ENCODE data around the gene PLPPR3.

Gene PLPPR3

DNA sequence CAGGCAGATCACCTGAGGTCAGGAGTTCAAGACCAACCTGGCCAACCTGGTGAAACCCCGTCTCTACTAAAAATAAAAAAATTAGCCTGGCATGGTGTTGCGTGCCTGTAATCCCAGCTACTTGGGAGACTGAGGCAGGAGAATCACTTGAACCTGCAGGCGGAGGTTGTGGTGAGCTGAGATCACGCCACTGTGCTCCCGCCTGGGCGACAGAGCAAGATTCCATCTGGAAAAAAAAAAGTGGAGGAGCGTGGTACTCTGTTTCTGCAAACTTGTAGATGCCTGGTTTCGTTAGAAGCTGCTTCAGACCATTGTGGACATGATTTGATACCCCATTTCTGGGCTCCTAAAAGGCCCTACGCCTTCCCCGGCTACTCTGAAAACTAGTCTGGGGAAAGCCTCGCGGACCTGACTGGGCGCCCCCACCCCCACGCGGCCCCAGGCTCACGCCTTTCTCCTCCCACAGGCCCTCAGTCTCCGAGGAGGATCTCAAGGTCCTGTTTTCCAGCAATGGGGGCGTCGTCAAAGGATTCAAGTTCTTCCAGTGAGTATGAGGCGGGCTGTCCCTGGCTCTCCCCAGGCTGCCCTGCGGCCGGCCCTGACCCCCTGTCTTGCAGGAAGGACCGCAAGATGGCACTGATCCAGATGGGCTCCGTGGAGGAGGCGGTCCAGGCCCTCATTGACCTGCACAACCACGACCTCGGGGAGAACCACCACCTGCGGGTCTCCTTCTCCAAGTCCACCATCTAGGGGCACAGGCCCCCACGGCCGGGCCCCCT lies 11.5 kb downstream of the PLPPR3 start:
- no peak for DNase-seq

DNA sequence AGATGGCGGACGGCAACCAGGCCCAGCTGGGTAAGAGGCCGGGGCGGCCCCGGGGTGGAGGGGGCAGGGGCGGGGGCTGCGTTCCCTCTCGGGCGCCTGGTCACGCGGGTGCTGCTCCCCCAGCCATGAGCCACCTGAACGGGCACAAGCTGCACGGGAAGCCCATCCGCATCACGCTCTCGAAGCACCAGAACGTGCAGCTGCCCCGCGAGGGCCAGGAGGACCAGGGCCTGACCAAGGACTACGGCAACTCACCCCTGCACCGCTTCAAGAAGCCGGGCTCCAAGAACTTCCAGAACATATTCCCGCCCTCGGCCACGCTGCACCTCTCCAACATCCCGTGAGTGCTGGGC lies 13.4 kb downstream of the PLPPR3 start:
- no peak for DNase-seq

DNA sequence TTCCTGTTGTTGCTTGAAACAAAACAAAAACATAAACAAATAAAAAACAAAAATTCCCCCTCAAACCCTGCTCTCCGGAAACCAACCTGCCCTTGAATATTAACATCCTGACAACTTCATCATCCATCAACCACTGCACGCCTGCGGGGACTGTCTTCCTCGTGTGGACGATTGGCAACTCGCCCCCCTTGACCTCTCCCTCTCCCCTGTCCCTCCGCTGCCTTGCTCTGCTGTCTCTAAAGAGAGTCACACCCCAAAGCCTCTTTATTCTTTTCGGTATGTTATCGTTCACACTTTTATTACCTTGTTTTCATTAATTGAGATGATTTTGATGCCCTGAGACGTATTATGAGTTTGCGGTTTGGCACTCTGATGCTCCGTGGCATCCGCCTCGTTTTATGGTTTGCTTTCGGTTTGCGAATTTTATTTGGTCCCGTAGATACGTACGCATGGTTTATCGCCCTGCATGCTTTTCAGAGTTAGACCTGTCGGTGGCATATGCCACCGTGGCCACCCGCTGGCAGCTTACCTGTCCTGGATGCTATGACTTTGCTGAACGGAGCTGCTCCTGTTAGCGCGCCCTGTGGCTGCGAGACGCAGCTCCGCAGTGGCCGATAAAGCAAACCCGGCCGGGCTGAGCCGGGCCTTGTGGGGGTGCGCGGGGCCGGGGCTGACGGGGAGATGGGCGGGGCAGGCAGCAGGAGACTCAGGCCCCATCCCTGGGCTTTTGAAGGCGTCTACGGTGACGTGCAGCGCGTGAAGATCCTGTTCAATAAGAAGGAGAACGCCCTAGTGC lies 13.9 kb downstream of the PLPPR3 start:
- no peak for DNase-seq

DNA sequence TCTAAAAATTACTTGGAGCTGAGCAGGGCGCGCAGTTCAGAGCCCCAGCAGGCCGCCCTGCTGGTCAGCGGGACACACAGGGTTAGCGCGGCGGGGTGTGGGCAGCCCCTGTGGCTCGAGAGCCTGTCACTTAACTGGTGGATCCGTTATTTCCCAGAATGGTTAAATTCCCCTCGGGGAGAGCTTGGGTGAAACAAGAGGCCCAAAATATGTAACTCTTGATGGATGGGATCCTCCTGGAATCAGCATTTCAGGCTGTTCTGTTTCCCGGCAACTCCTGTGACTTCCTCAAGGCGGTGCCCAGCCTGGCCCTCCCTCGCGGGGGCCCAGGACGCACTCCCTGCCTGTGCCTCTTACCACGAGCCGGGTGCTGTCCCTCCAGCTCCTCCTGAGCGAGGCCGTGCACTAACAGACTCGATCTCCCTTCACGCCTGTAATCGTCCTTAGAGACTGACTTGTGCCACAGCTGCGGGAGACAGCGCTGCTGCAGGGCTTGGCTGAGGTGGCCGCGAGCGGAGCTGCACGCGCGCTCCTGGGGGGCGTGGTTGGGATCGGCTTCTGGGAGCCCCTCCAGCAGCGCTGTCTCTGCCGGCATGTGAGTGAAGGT lies 14.8 kb downstream of the PLPPR3 start:
- DNase-seq, result no peak

DNA sequence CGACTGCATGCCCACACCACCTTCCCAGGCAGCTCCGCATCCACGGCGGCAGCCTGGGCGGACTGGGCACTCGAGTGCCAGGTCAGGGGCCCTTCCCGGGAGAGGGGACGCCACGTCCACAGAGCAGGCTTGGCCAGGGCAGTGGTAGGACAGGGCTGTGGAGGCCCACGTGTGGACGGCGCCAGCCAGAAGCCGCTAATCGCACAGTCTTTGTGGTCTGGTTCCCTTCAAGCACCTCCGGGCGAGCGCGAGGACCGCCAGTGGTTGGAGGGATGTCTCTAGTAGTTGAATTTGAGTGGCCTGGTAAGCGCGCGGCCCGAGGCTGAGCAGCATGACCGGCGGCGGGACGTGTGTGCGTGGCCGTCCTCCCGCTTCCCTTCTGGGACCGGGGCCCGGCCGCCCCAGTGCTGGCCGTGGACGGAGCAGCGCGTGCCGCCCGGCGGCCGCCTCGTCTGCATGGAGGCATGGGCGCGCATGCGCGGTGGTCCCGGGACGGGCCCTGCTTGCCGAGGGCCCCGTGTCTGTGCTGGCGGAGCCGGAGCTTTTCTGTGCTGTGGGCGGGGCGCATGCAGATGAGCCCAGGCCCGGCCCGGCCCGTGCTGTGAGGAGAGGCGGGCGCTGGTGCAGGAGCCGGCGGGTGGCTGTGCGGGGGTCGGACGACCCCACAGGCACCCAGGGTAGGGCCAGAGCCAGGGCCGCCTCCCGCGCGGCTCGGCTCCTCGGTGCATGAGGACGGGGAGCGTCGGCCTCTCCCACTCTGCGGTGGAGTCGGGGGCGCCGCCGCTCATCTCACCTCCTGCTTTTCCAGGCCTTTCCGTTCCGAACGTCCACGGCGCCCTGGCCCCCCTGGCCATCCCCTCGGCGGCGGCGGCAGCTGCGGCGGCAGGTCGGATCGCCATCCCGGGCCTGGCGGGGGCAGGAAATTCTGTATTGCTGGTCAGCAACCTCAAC lies 15.9 kb downstream of the PLPPR3 start:
- no peak for DNase-seq

DNA sequence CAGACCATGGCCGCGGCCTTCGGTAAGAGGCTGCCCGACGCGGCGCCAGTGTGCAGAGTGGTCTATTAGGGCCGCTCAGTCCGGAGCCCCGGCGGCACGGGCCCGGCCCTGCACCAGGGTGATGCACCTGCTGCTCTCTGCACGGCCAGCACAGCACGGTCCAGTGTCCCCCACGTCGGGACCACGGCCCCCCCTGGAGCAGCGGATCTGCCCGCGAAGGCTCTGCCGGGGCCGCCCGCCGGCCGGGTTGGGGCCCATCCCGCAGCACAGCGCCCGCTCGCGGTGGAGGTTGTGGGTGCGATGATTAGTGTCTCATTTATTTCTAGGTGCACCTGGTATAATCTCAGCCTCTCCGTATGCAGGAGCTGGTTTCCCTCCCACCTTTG lies 16.6 kb downstream of the PLPPR3 start:
- no peak for DNase-seq

DNA sequence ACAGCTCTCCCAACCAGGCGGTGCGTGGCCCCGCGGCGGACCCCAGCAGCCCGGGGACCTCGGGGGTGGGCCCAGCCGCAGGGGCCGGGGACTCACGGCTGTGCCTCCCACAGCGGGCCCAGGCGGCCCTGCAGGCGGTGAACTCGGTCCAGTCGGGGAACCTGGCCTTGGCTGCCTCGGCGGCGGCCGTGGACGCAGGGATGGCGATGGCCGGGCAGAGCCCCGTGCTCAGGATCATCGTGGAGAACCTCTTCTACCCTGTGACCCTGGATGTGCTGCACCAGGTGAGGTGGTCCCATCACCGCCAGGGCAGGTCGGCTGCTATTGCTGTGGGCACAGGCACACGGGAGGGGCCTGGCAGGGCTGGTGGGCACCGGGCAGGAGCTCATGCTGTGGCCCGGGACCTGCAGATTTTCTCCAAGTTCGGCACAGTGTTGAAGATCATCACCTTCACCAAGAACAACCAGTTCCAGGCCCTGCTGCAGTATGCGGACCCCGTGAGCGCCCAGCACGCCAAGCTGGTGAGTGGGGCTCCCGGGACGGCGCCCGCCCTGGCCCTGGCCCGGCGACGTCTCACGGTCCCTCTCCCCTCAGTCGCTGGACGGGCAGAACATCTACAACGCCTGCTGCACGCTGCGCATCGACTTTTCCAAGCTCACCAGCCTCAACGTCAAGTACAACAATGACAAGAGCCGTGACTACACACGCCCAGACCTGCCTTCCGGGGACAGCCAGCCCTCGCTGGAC lies 17.2 kb downstream of the PLPPR3 start:
- no peak for DNase-seq

DNA sequence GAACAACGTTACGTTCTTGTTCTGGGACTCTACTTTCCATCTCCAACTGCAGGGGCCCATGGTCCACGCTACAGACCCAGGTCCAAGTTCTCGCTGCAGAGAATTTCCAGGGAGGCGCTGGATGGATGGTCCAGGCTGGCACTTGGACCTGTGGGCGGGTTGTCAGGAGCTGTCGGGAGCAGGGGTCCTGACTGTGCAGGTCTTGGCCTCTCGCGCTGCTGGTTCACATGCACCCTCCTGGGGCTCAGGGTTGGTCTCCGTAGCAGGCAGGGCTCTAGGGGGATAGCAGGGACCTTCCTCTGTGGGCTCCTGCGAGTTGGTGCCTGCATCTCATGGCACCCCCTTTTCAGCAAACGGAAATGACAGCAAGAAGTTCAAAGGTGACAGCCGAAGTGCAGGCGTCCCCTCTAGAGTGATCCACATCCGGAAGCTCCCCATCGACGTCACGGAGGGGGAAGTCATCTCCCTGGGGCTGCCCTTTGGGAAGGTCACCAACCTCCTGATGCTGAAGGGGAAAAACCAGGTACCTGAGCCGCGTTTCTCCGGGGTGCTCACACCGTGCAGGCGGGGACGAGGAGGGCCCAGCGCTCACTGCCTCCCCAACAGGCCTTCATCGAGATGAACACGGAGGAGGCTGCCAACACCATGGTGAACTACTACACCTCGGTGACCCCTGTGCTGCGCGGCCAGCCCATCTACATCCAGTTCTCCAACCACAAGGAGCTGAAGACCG lies 17.9 kb downstream of the PLPPR3 start:
- DNase-seq, result no peak

DNA sequence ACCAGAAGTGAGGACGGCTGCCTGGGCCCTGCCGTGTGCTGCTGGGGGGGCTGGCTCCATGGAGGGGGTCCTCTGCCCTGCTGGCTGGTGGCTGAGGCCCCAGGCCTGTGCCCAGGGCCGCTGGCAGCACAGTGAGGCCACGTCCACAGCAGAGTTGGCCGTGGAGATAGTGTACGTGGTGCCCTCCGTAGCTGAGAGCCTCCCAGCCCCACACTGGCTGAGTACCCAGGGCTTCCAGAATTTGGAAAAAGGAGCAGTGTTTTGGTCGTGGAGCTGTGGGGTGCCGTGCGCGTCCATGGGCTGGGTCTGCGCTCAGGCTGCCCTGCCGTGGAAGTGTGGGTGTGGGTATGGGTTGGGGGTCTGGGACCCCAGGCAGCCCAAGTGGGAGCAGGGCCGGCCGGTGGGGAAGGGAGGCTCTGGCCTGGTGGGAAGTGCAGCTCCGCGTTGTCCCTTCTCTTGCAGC lies 18.6 kb downstream of the PLPPR3 start:
- no peak for DNase-seq

DNA sequence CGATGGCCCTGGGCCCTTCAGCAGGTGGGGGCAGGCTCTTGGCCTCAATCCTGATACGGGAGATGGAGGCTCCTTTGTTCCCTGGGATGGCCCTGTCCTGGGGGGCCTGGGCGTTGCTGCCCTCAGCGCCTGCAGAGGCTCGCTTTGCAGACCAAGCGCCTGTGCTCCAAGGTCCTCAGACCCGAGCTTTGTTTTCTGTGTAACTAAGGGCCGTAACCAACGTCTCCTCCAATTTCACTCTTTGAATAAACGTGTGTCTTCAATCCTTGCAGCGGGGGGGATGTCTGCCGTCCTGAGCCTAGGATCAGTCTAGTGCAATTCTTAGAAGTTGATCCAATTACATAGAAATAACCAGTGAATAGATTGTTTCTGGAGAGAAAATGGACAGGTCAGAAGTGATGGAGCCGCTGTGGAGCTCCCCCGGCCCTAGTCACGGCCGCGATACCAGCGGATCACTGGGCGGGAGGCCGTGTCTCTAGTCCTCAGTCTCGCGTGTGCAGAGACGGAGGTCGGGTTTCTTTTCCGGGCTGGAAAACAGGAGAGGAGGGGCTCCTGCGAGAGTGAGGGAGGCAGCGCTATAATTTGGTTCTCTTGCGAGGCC lies 19.2 kb downstream of the PLPPR3 start:
- peak; percentile 61 for DNase-seq

DNA sequence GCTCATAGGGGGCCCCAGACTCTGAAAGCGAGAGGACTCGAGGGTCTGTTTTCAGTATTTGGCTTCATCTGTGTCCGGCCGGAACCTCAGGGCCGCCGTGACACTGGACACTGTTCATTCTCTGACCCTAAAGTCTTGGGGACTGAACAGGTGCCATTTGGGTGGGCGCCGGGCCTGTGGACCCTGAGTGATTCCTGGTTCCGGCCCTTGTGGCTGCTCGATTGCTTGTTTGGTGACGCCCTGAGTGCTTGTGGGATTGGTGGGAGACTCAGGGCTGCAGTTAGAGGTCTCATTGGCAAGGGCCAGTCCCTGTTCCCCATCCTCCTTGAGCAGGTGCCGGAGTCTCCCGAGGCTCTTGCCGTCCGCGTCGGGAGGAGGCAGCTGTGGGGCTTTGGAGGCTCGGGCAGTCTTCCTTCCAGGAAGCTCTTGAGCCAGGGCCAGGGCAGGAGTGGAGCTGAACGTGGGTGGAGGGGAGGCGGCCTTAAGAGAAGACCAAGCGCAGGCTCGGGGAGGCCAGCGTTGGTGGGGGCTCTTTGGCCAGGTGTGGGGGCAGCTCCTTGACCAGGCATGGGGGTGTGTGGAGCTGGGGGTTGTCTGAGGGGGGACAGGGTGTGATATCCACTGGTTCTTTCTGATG lies 19.8 kb downstream of the PLPPR3 start:
- DNase-seq, result no peak

DNA sequence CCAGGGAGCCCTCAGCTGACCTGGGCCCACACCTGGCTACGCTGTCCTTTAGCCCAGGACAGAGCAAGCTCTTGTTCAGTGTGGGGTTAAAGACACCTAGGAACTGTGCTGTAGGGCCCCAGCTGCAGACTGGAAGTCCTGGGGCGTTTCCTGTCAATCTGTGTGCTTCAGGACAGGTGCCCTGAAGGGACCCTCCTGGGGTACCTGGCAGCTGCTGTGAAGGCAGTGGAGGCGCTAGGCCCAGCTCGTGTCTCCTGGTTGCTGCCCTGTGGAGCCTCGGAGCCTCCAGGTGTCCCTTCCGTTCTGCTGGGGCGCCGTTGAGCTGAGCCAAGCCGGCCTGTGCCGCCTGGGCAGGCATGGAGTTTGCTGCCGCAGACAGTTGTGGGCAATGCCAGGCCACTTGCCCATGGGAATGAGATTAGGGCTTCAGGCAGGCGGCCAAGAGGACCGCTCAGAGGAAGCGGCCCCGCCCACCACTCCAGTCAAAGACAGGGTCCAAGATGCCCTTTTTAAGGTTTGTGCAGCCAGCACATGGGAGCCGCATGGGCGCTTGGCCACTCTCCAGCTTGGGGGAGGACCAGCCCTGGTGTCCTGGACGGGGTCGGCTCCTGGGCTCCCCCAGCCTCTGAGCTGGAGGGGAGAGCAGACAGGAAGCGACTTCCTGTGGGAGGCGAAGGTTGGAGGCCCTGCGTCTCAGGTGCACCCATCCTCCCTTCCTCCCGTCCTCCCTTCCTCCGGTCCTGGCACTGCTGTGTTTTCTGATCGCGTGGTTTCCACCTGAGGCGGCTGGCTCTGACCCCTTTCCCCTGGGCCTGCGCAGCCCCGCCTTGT lies 20.5 kb downstream of the PLPPR3 start:
- DNase-seq, result peak; percentile 53

DNA sequence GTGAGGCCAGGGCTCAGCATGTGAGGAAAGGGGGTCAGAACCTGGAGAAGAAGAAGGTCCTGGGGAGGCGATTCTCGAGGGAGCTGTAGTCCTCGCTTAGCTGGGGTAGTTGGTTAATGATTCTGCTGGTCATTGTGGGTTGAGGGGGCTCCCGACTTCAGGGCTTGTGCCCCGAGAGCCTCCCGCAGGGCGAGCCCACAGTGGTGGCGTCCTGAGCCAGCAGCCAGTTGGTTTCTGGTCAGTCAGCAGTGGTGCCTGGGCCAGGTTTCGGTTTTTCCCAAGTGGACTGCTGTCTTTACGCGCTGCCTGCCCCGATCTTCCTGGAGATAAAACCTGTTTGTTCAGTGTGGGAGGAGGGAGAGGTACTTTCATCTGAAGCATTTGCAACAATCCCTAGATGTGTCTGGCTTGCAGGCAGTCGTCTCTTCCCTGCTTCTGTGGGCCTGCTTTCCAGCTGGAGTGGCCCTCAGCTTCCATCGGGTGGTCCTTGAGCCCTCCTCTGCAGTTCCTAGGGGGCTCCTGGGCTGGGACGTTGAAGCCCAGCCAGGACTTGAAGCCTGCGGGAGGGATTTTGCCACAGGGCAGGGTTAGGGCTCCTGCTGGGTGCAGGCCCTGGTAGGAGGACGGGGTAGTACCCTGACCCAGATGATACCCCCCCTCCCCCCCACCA lies 21.3 kb downstream of the PLPPR3 start:
- DNase-seq, result no peak

DNA sequence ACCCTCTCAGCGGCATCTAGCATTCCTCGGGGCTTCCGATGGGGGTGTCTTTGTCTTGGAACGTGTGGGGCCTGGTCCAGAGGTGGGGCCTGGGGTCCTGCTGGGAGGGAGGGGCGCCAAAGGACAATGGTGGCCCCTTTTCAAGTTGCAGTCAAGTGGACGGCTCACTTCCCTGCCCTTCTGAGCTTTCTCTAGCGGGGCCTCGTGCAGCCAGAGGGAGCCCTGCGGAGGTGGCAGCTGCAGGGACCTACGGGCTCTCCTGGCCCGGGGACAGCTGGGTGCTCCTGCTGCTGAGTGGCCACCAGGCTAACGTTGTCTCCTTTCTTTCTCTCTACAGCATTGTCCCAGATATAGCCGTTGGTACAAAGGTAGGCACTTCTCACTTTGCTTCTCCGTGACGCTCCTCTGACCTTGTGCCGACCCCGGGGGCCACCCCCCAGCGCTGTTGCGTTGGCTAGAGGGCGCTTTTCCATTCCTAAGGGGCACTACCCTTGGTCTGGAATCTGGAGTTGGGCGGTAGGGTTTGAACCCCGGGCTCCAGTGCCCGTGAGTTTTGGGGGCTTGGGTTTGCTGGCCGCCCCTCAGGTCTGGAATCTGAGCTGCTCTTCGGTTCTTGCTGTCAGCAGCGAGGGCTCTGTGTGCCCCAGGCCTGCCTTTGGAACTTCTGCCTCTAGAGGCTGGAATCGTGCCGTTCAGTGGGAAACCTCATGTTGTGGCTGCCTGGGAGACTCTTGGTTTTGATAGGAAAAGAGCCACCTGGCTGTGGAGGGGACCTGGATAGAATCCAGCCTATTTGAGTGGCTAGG lies 22.5 kb downstream of the PLPPR3 start:
- no peak for DNase-seq

DNA sequence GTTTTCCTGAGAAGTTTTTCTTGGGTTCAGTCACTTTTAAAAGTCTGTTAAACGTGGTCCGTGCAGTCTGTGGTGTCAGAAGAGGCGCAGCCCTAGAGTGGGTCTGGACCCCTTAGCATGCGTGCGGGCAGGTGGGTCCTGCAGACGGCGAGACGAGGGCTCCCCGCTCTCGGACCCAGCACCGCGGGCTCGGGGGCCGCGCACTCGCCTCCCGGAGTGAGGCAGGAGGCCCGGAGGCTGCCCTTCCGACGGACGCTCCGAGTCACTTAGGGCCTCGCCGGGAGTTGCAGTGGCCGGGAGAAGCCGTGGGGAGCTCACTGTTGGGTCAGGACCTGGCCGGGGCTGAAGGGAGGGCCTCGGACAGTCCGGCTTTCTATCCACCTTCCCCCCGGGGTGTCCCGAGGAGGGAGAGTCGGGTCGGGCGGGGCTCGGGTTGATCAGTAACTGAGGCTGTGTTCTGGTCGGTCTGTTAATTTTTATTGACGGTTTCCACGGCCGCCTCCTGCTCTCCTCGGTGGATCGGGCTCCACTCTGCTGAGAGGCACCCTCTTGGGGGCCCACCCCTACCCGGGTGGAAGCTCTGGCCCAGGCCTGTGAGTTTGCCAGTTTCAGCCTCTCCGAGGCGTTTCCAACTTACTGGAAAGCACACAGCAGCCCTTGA lies 23.2 kb downstream of the PLPPR3 start:
- peak; percentile 67 for DNase-seq

DNA sequence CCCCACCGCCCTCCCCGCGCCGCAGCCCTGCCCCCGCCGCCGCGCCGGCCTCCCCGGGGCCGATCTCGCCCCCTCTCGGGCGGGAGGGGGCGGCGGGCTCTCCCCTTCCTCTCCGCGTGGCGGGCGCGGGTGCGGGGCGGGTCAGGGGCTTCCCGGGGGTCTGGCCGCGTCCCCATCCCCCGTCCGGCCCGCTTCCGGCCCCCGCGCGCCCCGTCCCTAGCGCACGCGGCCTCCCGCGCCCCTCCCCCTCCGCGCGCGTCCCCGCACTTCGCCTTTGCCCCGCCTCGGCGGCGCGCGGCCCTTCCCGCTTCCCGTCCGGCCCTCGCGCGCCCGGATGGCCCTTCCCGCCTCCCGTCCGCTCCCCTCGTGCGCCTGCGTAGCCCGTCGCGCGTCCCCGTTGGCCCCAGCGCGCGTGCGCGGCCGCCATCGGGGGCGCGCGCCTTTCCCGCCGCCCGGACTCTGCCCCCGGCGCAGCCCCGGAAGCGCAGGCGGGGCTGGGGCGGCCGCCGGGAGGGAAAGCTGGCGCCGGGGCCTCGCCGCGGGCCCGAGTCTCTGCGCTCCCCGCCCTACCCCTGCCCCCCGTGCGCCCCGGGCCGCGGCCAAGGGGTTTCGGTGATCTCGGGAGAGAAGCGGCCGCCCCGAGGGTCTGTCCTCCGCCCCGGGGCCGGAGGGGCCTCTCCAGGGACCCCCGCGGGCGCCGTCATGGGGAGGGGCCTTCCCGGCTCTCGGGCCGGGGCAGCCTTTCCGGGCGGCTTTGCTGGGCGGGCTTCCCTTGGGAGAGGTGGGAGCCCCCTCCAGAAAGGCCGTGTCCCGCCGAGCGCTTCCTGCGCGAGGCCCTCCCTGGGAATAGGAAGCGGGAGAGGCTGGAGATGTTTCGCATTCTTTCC lies 24.0 kb downstream of the PLPPR3 start:
- DNase-seq, result peak; percentile 67
